Stimulated activated CD8-positive, alpha-beta memory T cell treated with anti-CD3 and anti-CD28 coated beads, Interleukin-2, amount 100 ng/mL, for 48 hours (primary cell): ENCODE measurements around the gene CERS6.

ENCODE experiments used
- DNase-seq, 2 donors: peaks; one replicate each; pipeline ENCODE4 v3.0.0-alpha.2; 2020; ENCODE audit warnings: low read depth in 2 of 2

CERS6 gene

GRCh38 chr2:168801961-168802858 is 346.1 kb downstream of the CERS6 start, which contains the start of gene NOSTRIN:
Gene NOSTRIN, plus strand, starts transcription at chr2:168802637. Its CDS starts 10 bp downstream, at chr2:168802647.
- no peak for DNase-seq

- no peak for DNase-seq
Measured at GRCh38 chr2:168802859-168803725, 347.0 kb downstream of the CERS6 start.

- DNase-seq, result no peak
Measured at GRCh38 chr2:168804214-168804613, 348.1 kb downstream of the CERS6 start.

- no peak for DNase-seq
Measured at GRCh38 chr2:168805615-168806014, 349.5 kb downstream of the CERS6 start.

- DNase-seq, result no peak
Measured at GRCh38 chr2:168809537-168809936, 353.5 kb downstream of the CERS6 start.

- no peak for DNase-seq
Measured at GRCh38 chr2:168810235-168810634, 354.2 kb downstream of the CERS6 start.

- no peak for DNase-seq
Measured at GRCh38 chr2:168811696-168812095, 355.6 kb downstream of the CERS6 start.

- no peak for DNase-seq
Measured at GRCh38 chr2:168814046-168814445, 358.0 kb downstream of the CERS6 start.

- DNase-seq, result no peak
Measured at GRCh38 chr2:168814939-168815907, 359.2 kb downstream of the CERS6 start.

GRCh38 chr2:168816369-168816768 is 360.3 kb downstream of the CERS6 start:
- no peak for DNase-seq

GRCh38 chr2:168819050-168819715 is 363.1 kb downstream of the CERS6 start:
- no peak for DNase-seq

GRCh38 chr2:168819829-168820489 is 363.9 kb downstream of the CERS6 start:
- no peak for DNase-seq

- DNase-seq, result no peak
Measured at GRCh38 chr2:168821577-168821976, 365.5 kb downstream of the CERS6 start.

- DNase-seq, result no peak
Measured at GRCh38 chr2:168821992-168822391, 365.9 kb downstream of the CERS6 start.
